HCEC 1CT (cell line): ENCODE results near the gene ARFIP1.
A peak's percentile ranks its signal among the peaks of the same experiment; 100 is the strongest.
"Not testable (repeated sequence)": the region's sequence is repeated elsewhere in the genome, so short reads cannot be mapped to it uniquely, and the experiment has no call there.

ENCODE experiments used
- DNase-seq: peaks from one replicate; pipeline ENCODE4 v3.0.0-alpha.2; 2017

ARFIP1 gene

DNA sequence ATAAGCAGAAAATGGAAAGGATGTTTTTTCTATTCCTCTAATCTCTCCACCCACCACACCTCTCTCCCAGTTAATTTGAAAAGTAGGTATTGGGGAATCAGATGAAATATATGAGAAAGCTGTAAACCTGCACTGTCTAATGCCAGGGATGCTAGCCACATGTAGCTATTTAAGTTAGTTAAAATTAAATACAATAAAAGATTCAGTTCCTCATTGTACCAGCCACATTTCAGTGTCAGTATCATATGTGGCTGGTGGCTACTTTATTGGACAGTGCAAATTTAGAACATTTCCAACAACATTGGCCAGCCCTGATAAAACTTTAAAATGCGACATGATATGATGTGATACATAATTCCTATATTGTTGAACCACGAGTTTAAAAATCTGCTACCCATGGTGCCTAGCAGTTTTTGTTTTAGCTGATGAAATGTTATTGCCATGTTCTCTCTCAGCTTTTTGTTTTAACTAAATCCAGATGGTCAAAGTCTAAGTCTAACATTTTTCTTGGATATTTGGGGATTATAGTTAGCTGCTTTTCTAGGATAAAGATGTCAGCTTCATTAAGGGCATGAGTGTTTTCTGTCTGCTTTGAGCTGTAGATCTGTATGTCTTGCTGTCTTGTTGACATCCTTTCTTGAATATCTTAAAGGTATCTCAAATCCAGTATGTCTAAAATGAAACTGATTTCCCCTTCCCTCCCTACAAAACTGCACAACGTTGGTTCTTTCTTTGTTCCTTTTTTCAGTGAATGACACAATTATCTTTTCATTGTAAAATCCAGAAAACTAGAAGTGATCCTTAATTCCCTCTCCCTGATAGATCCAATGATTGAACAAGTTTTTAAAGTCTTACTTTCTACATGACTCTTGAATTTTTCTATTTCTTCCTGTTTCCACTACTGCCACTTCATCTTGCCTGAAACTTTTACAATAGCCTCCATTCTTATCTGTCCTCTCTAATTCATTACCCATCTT lies 6.2 kb downstream of the ARFIP1 start:
- no peak for DNase-seq

- DNase-seq: no peak
Observed at GRCh38 chr4:152786627-152787026, 6.9 kb downstream of the ARFIP1 start.

- DNase-seq: no peak
Observed at GRCh38 chr4:152795891-152796290, 16.1 kb downstream of the ARFIP1 start.

DNA sequence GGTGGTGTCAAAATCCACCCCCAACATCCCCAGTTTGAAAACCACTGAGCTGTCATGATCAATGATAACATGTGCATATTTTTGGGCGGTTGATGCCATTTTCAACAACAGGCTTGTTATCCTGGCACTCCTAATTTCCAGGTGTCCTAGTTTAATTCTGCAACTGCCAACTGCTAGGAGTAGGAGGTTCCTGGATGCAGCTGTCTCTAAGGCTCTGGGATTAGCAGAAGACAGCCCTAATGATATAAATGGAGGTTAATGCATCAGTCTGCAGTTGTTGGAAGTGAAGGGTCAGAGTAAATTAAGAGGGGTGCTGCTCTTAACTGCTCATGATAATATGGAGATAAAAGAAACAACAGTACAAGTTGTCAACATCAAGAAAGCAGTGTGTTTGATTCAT lies 23.8 kb downstream of the ARFIP1 start:
- DNase-seq: no peak

DNA sequence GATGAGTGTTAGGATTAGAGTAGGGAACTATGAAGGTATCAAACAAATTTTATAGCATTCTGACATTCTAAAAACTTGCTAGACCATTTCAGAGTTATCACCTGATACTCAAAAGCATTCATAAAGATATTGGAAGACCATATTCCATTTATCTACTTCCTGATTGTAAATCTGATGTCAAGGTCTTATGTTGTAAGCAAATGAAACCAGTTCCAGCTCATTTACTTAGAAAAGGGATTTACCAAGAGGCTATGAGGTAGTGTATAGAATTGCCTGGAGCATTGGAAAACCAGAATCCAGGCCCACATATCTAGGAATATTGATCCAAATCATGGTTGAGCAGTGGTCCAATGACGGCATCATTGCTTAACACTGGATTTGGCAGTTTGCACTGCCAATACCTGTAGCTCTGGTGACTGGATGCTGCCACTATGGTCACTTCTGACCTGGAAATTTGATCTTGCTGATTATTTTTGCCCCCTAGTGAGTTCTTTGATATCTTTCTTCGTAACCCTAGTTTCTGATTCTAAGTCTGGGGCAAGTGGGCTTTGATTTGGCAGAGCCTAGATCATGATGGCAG lies 25.4 kb downstream of the ARFIP1 start:
- no peak for DNase-seq

DNA sequence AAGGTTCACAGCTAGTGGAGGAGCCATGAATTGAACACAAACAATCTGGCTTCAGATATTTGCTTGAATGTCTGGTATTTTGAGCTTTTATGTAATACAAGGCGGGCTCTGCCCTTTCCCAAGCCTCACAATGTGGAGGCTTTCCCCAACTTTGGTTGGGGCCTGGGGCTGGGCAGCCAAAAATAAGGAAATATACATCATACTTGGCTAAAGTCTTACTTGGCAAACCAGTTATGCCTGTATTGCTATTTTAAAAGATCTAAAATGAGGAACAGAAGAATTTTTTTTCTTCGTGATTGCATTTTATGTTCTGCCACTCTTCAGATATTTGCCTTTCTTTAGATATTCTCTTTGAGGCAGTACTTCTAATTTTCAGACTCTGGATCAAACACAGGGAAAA lies 26.1 kb downstream of the ARFIP1 start:
- DNase-seq: no peak

- DNase-seq: no peak
Observed at GRCh38 chr4:152806501-152807125, 26.9 kb downstream of the ARFIP1 start.

DNA sequence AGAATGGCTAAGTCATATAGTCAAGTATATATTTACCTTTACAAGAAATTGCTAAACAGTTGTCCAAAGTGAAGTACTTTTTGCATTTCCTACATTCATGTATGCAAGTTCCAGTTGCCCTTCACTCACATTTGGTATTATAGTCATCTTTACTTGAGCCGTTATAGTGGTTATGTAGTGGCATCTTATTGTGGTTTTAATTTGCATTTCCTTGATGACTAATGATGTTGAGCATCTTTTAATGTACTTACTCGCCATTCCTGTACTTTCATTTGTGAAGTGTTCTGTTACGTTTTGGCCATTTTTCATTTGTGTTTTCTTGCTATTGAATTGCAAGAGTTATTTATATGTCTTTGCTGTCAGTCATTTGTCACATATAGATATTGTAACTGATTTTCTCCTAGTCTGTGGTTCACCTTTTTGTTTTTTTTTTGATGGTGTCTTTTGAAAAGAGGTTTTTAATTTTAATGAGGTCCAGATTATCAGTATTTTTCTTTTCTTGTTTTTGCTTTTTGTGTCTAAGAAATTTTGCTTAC lies 27.6 kb downstream of the ARFIP1 start:
- peak; percentile 71 for DNase-seq

DNA sequence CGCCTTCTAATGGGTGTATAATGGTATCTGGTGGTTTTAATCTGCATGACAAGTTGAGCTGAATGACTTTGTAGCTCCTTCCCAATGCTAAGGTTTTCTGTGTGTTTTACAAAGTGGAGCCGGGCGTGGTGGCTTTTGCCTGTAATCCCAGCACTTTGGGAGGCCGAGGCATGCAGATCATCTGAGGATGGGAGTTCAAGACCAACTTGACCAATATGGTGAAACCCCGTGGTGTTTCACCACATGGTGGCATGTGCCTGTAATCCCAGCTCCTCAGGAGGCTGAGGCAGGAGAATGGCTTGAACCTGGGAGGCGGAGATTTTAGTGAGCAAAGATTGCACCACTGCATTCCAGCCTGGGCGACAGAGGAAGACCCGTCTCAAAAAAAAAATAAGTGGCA lies 28.9 kb downstream of the ARFIP1 start:
- no peak for DNase-seq

DNA sequence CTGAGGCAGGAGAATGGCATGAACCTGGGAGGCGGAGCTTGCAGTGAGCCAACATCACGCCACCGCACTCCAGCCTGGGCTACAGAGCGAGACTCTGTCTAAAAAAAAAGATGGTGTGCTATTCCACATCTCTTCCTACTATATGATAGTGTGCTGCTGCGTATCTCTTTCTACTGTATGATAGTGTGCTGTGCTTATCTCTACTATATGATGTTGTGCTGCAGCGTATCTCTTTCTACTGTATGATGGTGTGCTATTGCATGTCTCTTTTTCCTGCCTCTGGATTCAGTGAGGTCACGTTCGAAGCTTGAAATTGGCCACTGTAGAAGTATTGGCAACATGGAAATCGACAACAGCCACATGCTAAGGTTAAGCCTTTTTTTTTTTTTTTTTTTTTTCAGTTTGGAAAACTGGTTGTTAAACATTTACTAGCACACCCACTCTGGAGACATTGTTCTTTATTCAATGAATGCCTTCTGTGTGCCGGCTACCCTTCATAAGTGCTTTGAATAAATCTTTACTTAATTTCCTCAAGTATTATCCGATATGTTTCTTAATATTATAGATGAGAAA lies 31.0 kb downstream of the ARFIP1 start:
- DNase-seq: no peak

DNA sequence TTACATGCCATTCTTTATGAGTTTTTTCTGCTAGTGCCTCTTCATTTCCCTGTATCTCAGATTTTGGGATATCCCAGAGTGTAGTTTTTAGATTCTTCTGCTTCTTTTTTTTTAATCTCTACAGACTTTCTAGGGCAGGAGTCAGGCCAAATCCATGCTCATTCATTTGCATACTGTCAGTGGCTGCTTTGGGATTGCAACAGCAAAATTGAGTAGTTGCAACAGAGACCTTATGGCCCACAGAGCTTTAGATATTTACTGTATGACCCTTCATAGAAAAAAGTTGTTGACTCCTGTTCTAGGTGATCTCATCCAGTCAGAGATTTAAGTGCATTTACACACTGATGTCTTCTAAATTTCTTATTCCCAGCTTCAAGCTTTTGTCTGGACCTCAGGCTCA lies 35.3 kb downstream of the ARFIP1 start:
- no peak for DNase-seq

DNA sequence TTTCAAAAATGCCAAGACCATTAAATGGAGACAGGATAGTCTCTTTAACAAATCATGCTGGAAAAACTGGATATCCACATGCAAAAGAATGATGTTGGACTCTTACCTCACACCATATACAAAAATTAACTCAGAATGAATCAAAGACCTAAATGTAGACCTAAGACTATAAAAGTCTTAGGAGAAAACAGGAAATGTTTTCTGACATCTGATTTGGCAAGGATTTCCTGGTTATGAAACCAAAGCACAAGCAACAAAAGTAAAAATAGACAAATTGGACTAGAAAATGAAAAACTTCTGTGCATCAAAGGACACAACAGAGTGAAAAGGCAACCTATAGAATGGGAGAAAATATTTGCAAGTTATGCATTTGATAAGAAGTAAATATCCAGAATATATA lies 37.6 kb downstream of the ARFIP1 start:
- DNase-seq: no peak

GRCh38 chr4:152819026-152819645 lies 39.4 kb downstream of the ARFIP1 start:
- no peak for DNase-seq

- DNase-seq: no peak
Observed at GRCh38 chr4:152820073-152820472, 40.3 kb downstream of the ARFIP1 start.

- DNase-seq: no peak
Observed at GRCh38 chr4:152822323-152822722, 42.6 kb downstream of the ARFIP1 start.

DNA sequence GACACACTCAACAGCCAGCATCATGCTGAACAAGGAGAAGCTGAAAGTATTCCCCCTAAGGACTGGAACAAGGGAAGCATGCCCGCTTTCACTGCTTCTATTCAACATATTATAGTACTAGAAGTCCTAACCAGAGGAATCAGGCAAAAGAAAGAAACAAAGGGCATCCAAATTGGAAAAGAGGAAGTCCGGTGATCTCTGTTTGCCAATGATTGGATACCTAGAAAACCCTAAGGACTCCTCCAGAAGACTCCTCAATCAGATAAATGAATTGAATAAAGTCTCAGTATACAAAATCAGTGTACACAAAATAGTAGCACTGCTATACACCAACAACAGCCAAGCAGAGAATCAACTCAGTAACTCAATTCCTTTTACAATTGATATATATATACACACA lies 44.8 kb downstream of the ARFIP1 start:
- no peak for DNase-seq

DNA sequence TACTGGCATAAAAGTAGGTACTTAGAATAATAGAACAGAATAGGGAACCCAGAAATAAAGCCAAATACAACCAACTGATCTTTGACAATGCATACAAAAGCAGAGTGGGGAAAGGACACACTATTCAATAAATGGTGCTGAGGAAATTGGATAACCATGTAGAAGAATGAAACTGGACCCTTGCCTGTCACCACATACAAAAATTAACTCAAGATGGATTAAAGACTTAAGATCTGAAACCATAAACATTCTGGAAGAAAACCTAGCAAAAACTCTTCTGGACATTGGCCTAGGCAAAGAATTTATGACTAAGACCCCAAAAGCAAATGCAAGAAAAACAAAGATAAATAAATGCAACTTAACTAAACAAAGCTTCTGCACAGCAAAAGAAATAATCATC lies 45.6 kb downstream of the ARFIP1 start:
- DNase-seq: no peak

GRCh38 chr4:152828122-152828521 lies 48.4 kb downstream of the ARFIP1 start:
- no peak for DNase-seq

GRCh38 chr4:152831416-152831815 lies 51.7 kb downstream of the ARFIP1 start:
- DNase-seq: no peak

DNA sequence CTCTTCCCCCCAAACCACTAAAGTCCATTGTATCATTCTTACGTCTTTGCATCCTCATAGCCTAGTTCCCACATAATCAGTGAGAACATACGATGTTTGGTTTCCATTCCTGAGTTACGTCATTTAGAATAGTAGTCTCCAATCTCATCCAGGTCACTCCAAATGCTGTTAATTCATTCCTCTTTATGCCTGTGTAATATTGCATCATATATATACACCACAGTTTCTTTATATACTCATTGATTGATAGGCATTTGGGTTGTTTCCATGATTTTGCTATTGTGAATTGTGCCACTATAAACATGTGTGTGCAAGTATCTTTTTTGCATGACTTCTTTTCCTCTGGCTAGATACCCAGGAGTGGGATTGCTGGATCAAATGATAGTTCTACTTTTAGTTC lies 57.2 kb downstream of the ARFIP1 start:
- DNase-seq: no peak

DNA sequence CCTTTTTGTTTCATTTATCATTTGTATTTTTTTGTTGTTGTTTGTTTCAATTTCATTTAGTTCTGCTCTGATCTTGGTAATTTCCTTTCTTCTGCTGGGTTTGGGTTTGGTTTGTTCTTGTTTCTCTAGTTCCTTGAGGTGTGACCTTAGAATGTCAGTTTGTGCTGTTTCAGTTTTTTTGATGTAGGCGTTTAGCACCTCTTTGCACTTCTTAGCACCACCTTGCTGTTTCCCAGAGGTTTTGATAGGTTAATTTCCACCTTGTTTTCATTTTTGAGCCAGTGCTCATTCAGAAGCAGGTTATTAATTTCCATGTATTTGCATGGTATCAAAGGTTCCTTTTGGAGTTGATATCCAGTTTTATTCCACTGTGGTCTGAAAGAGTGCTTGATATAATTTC lies 60.0 kb downstream of the ARFIP1 start:
- DNase-seq: not testable (repeated sequence)

GRCh38 chr4:152843481-152844090 lies 63.8 kb downstream of the ARFIP1 start:
- DNase-seq: no peak
